Lung (tissue), 12 donors: Measurements from ENCODE around the gene GALNT10. TPM values are rescaled to one million over a fixed set of nuclear protein-coding genes. Genes with fewer than 3 reads are reported as not detected.
"Not testable (repeated sequence)": the region's sequence is repeated elsewhere in the genome, so short reads cannot be mapped to it uniquely, and the experiment has no call there.

Experiments used
- ATAC-seq: fragments of 200-7000 bp; cut with Tn5 transposase; one replicate; pipeline ENCODE4 v1.9.1; 2020; ENCODE audit warnings: moderate number of reproducible peaks; ENCODE audit not compliant: insufficient read depth, low FRiP score
- DNase-seq, 3 donors: peaks; one replicate each; pipeline ENCODE4 v3.0.0-alpha.2; 2013 to 2017
- H3K27ac ChIP-seq, 2 donors: one replicate each; pipeline ENCODE4 v1.5.1; 2013; ENCODE audit warnings: mild to moderate bottlenecking in 2 of 2, moderate library complexity in 2 of 2, control low read depth in 1 of 2, inconsistent platforms in 1 of 2, low read depth in 1 of 2, low read length in 1 of 2
- H3K27me3 ChIP-seq, 3 donors: one replicate each; pipeline ENCODE4 v1.5.1; 2013; ENCODE audit warnings: low read length in 2 of 3; ENCODE audit not compliant: control insufficient read depth in 3 of 3, insufficient read depth in 3 of 3
- H3K36me3 ChIP-seq, 4 donors: one replicate each; pipeline ENCODE4 v1.5.1; 2013; ENCODE audit warnings: low read length in 4 of 4, mild to moderate bottlenecking in 1 of 4, moderate library complexity in 1 of 4; ENCODE audit not compliant: control insufficient read depth in 4 of 4, insufficient read depth in 4 of 4
- H3K4me1 ChIP-seq, 5 donors: one replicate each; pipeline ENCODE4 v1.5.1; 2013; ENCODE audit warnings: low read length in 5 of 5, mild to moderate bottlenecking in 2 of 5, moderate library complexity in 1 of 5; ENCODE audit not compliant: control insufficient read depth in 5 of 5, insufficient read depth in 5 of 5
- H3K4me3 ChIP-seq: one replicate; pipeline ENCODE4 v1.5.1; 2013; ENCODE audit warnings: mild to moderate bottlenecking, control low read depth, moderate library complexity
- H3K9ac ChIP-seq, 2 donors: one replicate each; pipeline ENCODE4 v1.5.1; 2013; ENCODE audit warnings: low read length in 2 of 2, control low read depth in 1 of 2; ENCODE audit not compliant: insufficient read depth in 1 of 2
- H3K9me3 ChIP-seq, 4 donors: one replicate each; pipeline ENCODE4 v1.5.1; 2013; ENCODE audit warnings: low read length in 3 of 4, mild to moderate bottlenecking in 1 of 4, moderate library complexity in 1 of 4; ENCODE audit not compliant: control insufficient read depth in 4 of 4, insufficient read depth in 3 of 4
- WGBS, 2 donors: extraction: QIAGEN DNeasy Blood & Tissue Kit; methylation state at CpG; one replicate each; pipeline ENCODE4 v1.1.7; 2013; 5-methylcytosine and 5-hydroxymethylcytosine counted together
- polyA plus RNA-seq, 2 donors: library from polyadenylated mRNA; stranded (reverse); fragments of 200-250 nt; gene quantifications; one replicate each; pipeline ENCODE4 v1.2.1, GENCODE V29; 2013
- total RNA-seq, 2 donors: library from RNA; depleted of rRNA in 1 of 2; stranded (reverse); fragments of >200 nt in 1 of 2; gene quantifications; one replicate each; pipeline ENCODE4 v1.2.1, GENCODE V29; 2014 to 2021
- TF ChIP-seq, protein P1 (sequence below): IDR thresholded peaks from 2 replicates; pipeline ENCODE4 v1.5.1; 2012; ENCODE audit warnings: mild to moderate bottlenecking; ENCODE audit errors: control extremely low read depth, extremely low read depth
- donor health status: control.
- donor health status: control.
- donor health status: Bipolar disorder and iron deficiency.
- donor health status: healthy.
- donor health status: DM: yes; HTN: yes; CAD: no.

GALNT10 gene
- total and polyA plus RNA-seq, 4 donors: 9.0 to 70.2 (median 22.0) TPM

DNA sequence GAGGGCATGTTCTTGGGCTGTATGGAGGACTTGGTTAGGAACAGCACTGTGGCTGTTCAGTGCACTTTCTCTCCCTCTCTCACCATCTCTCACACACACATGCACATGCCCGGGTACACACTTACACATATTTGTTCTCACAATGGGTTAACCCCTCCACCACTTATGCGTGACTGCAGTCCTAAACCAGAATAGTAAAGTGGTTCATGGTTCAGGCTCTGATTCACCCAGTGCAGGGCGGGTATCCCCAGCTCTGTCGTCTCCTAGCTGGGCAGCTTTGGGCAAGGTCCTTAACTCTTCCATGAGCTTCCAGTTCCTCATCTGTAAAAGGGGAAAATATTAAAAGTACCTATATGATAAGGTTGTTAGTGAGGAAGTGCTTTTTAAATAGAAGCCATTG lies 45.3 kb upstream of the GALNT10 start:
- 76 to 90% methylated on average over 4 of the region's 4 CpGs for WGBS, 2 donors
- ATAC-seq (no peak), DNase-seq (no peak)
- TF ChIP-seq, protein P1, sequence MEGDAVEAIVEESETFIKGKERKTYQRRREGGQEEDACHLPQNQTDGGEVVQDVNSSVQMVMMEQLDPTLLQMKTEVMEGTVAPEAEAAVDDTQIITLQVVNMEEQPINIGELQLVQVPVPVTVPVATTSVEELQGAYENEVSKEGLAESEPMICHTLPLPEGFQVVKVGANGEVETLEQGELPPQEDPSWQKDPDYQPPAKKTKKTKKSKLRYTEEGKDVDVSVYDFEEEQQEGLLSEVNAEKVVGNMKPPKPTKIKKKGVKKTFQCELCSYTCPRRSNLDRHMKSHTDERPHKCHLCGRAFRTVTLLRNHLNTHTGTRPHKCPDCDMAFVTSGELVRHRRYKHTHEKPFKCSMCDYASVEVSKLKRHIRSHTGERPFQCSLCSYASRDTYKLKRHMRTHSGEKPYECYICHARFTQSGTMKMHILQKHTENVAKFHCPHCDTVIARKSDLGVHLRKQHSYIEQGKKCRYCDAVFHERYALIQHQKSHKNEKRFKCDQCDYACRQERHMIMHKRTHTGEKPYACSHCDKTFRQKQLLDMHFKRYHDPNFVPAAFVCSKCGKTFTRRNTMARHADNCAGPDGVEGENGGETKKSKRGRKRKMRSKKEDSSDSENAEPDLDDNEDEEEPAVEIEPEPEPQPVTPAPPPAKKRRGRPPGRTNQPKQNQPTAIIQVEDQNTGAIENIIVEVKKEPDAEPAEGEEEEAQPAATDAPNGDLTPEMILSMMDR: no peak
- Histone ChIP-seq H3K4me3 (no peak overlapping the region), H3K27ac (no peak overlapping the region), H3K9ac (no peak overlapping the region), H3K36me3 (no peaks in the 10 kb centered on the region), H3K27me3 (no peaks in the 10 kb centered on the region), H3K9me3 (no peaks in the 10 kb centered on the region), H3K4me1 (peaks cover 0 to 15% (median 0%) of the 10 kb centered on the region in 5 donors)

DNA sequence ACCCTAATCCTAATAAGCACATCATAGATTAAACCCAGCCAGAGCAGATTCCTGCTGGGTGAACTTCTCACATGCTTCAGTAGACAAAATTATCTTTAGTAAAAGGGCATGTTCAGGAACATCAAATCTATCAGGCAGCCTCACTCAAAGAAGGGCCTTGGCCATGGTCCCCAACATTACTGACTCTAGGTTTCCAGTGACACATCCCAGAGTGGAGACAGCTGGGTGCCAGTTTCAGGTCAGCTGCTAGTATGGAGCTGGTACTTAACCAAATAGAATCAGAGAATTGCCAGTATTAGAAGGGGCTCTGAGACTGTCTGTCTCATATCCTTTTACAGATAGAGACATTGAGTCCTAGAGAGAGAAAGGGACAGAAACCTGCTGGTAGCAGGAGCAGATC lies 44.1 kb upstream of the GALNT10 start:
- no peak overlapping the region for H3K4me3 ChIP-seq
- DNase-seq (no peak), ATAC-seq (no peak)
- H3K36me3 ChIP-seq: no peaks in the 10 kb centered on the region
- TF ChIP-seq, protein P1: no peak
- H3K27me3 ChIP-seq: no peaks in the 10 kb centered on the region
- H3K4me1 ChIP-seq: peaks cover 0 to 14% (median 0%) of the 10 kb centered on the region in 5 donors
- no peak overlapping the region for H3K27ac ChIP-seq
- no peak overlapping the region for H3K9ac ChIP-seq
- no peaks in the 10 kb centered on the region for H3K9me3 ChIP-seq

DNA sequence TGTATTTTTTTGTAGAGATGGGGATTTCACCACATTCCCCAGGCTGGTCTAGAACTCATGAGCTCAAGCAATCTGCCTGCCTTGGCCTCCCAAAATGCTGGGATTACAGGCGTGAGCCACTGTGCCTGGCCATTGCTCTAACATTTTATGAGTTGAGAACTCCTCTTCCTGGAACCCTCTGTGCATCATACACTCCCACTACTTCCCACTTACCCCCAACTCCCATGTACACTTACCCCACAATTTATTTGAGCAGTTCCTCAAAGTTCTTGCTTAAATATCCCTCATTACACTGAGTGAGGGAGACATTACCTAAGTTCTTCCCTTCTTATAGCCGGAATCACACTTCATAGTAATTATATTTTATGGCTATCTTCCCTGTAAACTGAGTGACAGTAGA lies 42.9 kb upstream of the GALNT10 start:
- Histone ChIP-seq H3K9me3 (no peaks in the 10 kb centered on the region), H3K4me1 (peaks cover 0 to 5% (median 0%) of the 10 kb centered on the region in 5 donors), H3K36me3 (no peaks in the 10 kb centered on the region), H3K27me3 (no peaks in the 10 kb centered on the region), H3K27ac (no peak overlapping the region), H3K4me3 (no peak overlapping the region), H3K9ac (no peak overlapping the region)
- TF ChIP-seq, protein P1: no peak
- WGBS, 2 donors: 83 to 85% methylated on average over 2 of the region's 2 CpGs
- no peak for DNase-seq
- no peak for ATAC-seq

DNA sequence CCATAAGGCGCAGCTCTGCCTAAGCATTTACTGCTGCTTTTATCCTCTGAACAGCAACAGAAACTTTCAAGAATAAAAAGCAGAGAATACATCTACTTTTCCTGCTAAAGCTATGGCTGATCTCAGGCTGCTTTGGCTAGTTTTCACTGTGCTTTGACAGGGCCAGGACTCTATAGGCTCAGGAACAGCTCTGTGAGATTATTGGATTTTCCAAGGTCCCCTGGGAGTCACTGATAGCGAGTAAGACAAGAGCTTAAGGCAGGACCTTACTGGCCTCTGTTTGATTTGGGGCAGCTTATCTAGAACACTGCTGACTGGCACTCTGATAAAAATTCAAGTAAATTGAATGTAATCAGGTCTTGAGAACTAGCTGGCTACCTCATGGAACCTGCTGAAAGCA lies 40.1 kb upstream of the GALNT10 start:
- not testable (repeated sequence) for ATAC-seq, DNase-seq, H3K27me3 ChIP-seq, H3K9me3 ChIP-seq, H3K36me3 ChIP-seq, H3K4me3 ChIP-seq, H3K4me1 ChIP-seq, H3K27ac ChIP-seq, H3K9ac ChIP-seq
- WGBS, 2 donors: 86 to 91% methylated on average over 2 of the region's 2 CpGs
